H1 (cell line): Measurements from ENCODE around the gene FOXI1. TPM values are rescaled to one million over a fixed set of nuclear protein-coding genes. Genes with fewer than 3 reads are reported as not detected.

Source experiments
- BRCA1 ChIP-seq: IDR thresholded peaks from 2 replicates; pipeline ENCODE4 v1.6.1; 2012; ENCODE audit warnings: low read depth, low read length, improper control_type of control experiment
- CBX5 ChIP-seq: fragments of 300-800, 300-1000 bp; sonication (generic); IDR thresholded peaks from 2 replicates; pipeline ENCODE4 v1.7.1; 2016; ENCODE audit warnings: antibody characterized with exemption, low read length, low read depth
- CHD1 ChIP-seq: IDR thresholded peaks from 2 replicates; pipeline ENCODE4 v1.6.1; 2012; ENCODE audit warnings: low read depth, low read length, improper control_type of control experiment
- CHD7 ChIP-seq: fragments of 300-600 bp; sonication (generic); IDR thresholded peaks from 2 replicates; pipeline ENCODE4 v1.7.1; 2012; ENCODE audit warnings: low read length, moderate library complexity, mild to moderate bottlenecking, inconsistent platforms; ENCODE audit not compliant: insufficient replicate concordance
- GABPA ChIP-seq: IDR thresholded peaks from 2 replicates; pipeline ENCODE4 v1.6.1; 2011; ENCODE audit warnings: mild to moderate bottlenecking, low read length, moderate library complexity, borderline replicate concordance; ENCODE audit not compliant: insufficient read depth
- GTF2F1 ChIP-seq: IDR thresholded peaks from 2 replicates; pipeline ENCODE4 v1.6.1; 2012; ENCODE audit warnings: low read depth, low read length, improper control_type of control experiment, borderline replicate concordance
- TAF1 ChIP-seq: IDR thresholded peaks from 2 replicates; pipeline ENCODE4 v1.6.1; 2011; ENCODE audit warnings: mild to moderate bottlenecking, low read depth, low read length
- polyA plus RNA-seq, 7 experiments: library from polyadenylated mRNA; depleted of rRNA in 3 of 7; stranded (reverse) in 5 of 7; unstranded in 2 of 7; fragments of >200 nt in 5 of 7; fragments of 200-250 nt in 2 of 7; gene quantifications; 1 replicate in 5 of 7; 2 replicates in 1 of 7; 4 replicates in 1 of 7; pipeline versions ENCODE4 v1.2.1 to v1.2.3, GENCODE V29; 2011 to 2013; ENCODE audit warnings: missing spikeins in 2 of 7, mixed read lengths in 2 of 7
- total RNA-seq: library from RNA; stranded (reverse); fragmentation: NEBNext Ultra II Directional; extraction: Animal tissue kit (Norgen Biotek cat#: 25700); gene quantifications from 2 replicates; pipeline ENCODE4 v1.2.1, GENCODE V29; 2021

Gene FOXI1
- total and polyA plus RNA-seq, 2 of the 8 experiments (the other 6 are each of a cell fraction or from before 2014, with no cell fraction given): not detected

GRCh38 chr5:170150713-170151096 is 45.0 kb downstream of the FOXI1 start (continued):
- TF ChIP-seq CHD7: no peak
- TF ChIP-seq BRCA1: no peak
- no peak for TF ChIP-seq GTF2F1
- TF ChIP-seq GABPA: no peak
- no peak for TF ChIP-seq CHD1
- TF ChIP-seq TAF1: no peak
- no peak for TF ChIP-seq CBX5
